ENCODE data around the gene DYNLL1.

GRCh38 chr12:120538281-120539156 lies 42.6 kb downstream of the DYNLL1 start:
- TF ChIP-seq, protein P1, sequence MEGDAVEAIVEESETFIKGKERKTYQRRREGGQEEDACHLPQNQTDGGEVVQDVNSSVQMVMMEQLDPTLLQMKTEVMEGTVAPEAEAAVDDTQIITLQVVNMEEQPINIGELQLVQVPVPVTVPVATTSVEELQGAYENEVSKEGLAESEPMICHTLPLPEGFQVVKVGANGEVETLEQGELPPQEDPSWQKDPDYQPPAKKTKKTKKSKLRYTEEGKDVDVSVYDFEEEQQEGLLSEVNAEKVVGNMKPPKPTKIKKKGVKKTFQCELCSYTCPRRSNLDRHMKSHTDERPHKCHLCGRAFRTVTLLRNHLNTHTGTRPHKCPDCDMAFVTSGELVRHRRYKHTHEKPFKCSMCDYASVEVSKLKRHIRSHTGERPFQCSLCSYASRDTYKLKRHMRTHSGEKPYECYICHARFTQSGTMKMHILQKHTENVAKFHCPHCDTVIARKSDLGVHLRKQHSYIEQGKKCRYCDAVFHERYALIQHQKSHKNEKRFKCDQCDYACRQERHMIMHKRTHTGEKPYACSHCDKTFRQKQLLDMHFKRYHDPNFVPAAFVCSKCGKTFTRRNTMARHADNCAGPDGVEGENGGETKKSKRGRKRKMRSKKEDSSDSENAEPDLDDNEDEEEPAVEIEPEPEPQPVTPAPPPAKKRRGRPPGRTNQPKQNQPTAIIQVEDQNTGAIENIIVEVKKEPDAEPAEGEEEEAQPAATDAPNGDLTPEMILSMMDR (IDR thresholded peaks at IDR 0.05), result no peak
- no peak for TF ChIP-seq POLR2A (IDR thresholded peaks at IDR 0.05)
- TF ChIP-seq EP300 (IDR thresholded peaks at IDR 0.05), result no peak
